GM12891 (cell line): ENCODE measurements around the gene SLC24A3.

Experiments used
- DNase-seq: peaks from one replicate; pipeline ENCODE4 v3.0.0; 2011; ENCODE audit warnings: low spot score; ENCODE audit not compliant: insufficient read length
- FAIRE-seq: peaks from 2 replicates; lab custom pipeline; 2011; peaks lifted over from hg19 to GRCh38; lab: Jason Lieb, UNC
- PAX5 ChIP-seq: IDR thresholded peaks from 2 replicates; pipeline ENCODE4 v1.6.1; 2011; ENCODE audit warnings: low read length, moderate library complexity, mild to moderate bottlenecking; ENCODE audit not compliant: insufficient read depth, severe bottlenecking
- POLR2A ChIP-seq: IDR thresholded peaks from 2 replicates; pipeline ENCODE4 v1.6.1; 2011; ENCODE audit warnings: low read depth, low read length, control low read depth
- POLR2AphosphoS5 ChIP-seq: IDR thresholded peaks from 2 replicates; pipeline ENCODE4 v1.6.1; 2011; ENCODE audit warnings: low read depth, low read length, control low read depth
- POU2F2 ChIP-seq: IDR thresholded peaks from 2 replicates; pipeline ENCODE4 v1.6.1; 2011; ENCODE audit warnings: low read depth, mild to moderate bottlenecking, control low read depth, low read length, moderate library complexity
- SPI1 ChIP-seq: IDR thresholded peaks from 2 replicates; pipeline ENCODE4 v1.6.1; 2011; ENCODE audit warnings: low read depth, low read length, control low read depth
- TAF1 ChIP-seq: IDR thresholded peaks from 2 replicates; pipeline ENCODE4 v1.6.1; 2011; ENCODE audit warnings: low read depth, low read length, control low read depth

SLC24A3 gene

GRCh38 chr20:19679900-19680495 is 467.6 kb downstream of the SLC24A3 start:
- no peak for DNase-seq
- TF ChIP-seq TAF1 (no peak), POLR2AphosphoS5 (no peak), PAX5 (no peak), POU2F2 (no peak), SPI1 (no peak), POLR2A (no peak)
- peak; percentile 43 for FAIRE-seq

GRCh38 chr20:19682249-19682648 is 469.8 kb downstream of the SLC24A3 start:
- FAIRE-seq (no peak), DNase-seq (no peak)
- no peak for TF ChIP-seq POU2F2
- TF ChIP-seq POLR2AphosphoS5: no peak
- TF ChIP-seq PAX5: no peak
- no peak for TF ChIP-seq TAF1
- TF ChIP-seq SPI1: no peak
- TF ChIP-seq POLR2A: no peak

- FAIRE-seq (no peak), DNase-seq (no peak)
- TF ChIP-seq POLR2AphosphoS5 (no peak), POU2F2 (no peak), TAF1 (no peak), SPI1 (no peak), POLR2A (no peak), PAX5 (no peak)
These were observed 470.7 kb downstream of the SLC24A3 start for GRCh38 chr20:19683188-19683587.

- FAIRE-seq (no peak), DNase-seq (no peak)
- TF ChIP-seq TAF1 (no peak), SPI1 (no peak), POLR2AphosphoS5 (no peak), POLR2A (no peak), POU2F2 (no peak), PAX5 (no peak)
These were observed 471.4 kb downstream of the SLC24A3 start for GRCh38 chr20:19683822-19684221.

- FAIRE-seq: no peak
- no peak for DNase-seq
- TF ChIP-seq POLR2A (no peak), POU2F2 (no peak), POLR2AphosphoS5 (no peak), SPI1 (no peak), TAF1 (no peak), PAX5 (no peak)
These were observed 475.8 kb downstream of the SLC24A3 start for GRCh38 chr20:19688031-19688806.

GRCh38 chr20:19690462-19690861 is 478.0 kb downstream of the SLC24A3 start:
- DNase-seq: no peak
- no peak for FAIRE-seq
- TF ChIP-seq PAX5 (no peak), POU2F2 (no peak), TAF1 (no peak), SPI1 (no peak), POLR2AphosphoS5 (no peak), POLR2A (no peak)

- TF ChIP-seq POLR2A: no peak
- no peak for TF ChIP-seq TAF1
- no peak for TF ChIP-seq SPI1
- no peak for TF ChIP-seq PAX5
- TF ChIP-seq POLR2AphosphoS5: no peak
- no peak for TF ChIP-seq POU2F2
- DNase-seq (no peak), FAIRE-seq (no peak)
These were observed 478.7 kb downstream of the SLC24A3 start for GRCh38 chr20:19691125-19691524.

- DNase-seq: no peak
- FAIRE-seq: no peak
- TF ChIP-seq POLR2AphosphoS5 (no peak), TAF1 (no peak), POLR2A (no peak), PAX5 (no peak)
These were observed 479.7 kb downstream of the SLC24A3 start for GRCh38 chr20:19692100-19692499.

GRCh38 chr20:19692685-19693119 is 480.3 kb downstream of the SLC24A3 start:
- TF ChIP-seq TAF1 (no peak), POU2F2 (no peak), PAX5 (no peak), POLR2A (no peak), SPI1 (no peak), POLR2AphosphoS5 (no peak)
- no peak for FAIRE-seq
- DNase-seq: peak; percentile 29
